OCI-LY7 (cell line): Measurements from ENCODE around the gene F2RL2. TPM values are rescaled to one million over a fixed set of nuclear protein-coding genes. Genes with fewer than 3 reads are reported as not detected.

ENCODE experiments used
- BruUV-seq: library from RNA; stranded (reverse); fragments of 400-500 nt; replicated peaks from 2 replicates; lab custom pipeline; 2021; lab: Mats Ljungman, UMichigan
- CTCF ChIA-PET: fragments of 300-600 bp; sonication (Branson Sonifier 250); formaldehyde crosslinking; loops from one replicate; lab custom pipeline; 2022; ENCODE audit warnings: antibody characterized with exemption; ENCODE audit not compliant: unreplicated experiment; lab: Charles Lee
- POLR2A ChIA-PET: fragments of 300-600 bp; sonication (Branson Sonifier 250); formaldehyde crosslinking; loops from one replicate; lab custom pipeline; 2022; ENCODE audit warnings: antibody characterized with exemption; lab: Charles Lee
- DNase-seq: peaks from one replicate; pipeline ENCODE4 v3.0.0-alpha.2; 2015; ENCODE audit warnings: low spot score
- H2AFZ ChIP-seq: fragments of 200-600 bp; sonication (generic), shearing (Covaris generic); 2 replicates; pipeline ENCODE4 v1.6.1; 2014; ENCODE audit warnings: mild to moderate bottlenecking, antibody characterized with exemption, low read length, moderate library complexity
- H3K27ac ChIP-seq: fragments of 200-600 bp; sonication (generic); 2 replicates; pipeline ENCODE4 v1.5.1; 2014; ENCODE audit warnings: mixed run types, low read depth, mild to moderate bottlenecking, moderate library complexity, low read length, inconsistent platforms; ENCODE audit not compliant: poor library complexity, severe bottlenecking
- H3K36me3 ChIP-seq: fragments of 200-600 bp; sonication (generic); 2 replicates; pipeline ENCODE4 v1.6.1; 2014; ENCODE audit warnings: mild to moderate bottlenecking, antibody characterized with exemption, low read length, moderate library complexity, mixed read lengths; ENCODE audit not compliant: insufficient read depth
- H3K4me1 ChIP-seq: fragments of 200-600 bp; sonication (generic); 2 replicates; pipeline ENCODE4 v1.5.1; 2014; ENCODE audit warnings: mild to moderate bottlenecking, low read length; ENCODE audit not compliant: insufficient read depth, poor library complexity, severe bottlenecking
- H3K4me2 ChIP-seq: fragments of 200-600 bp; sonication (generic); 2 replicates; pipeline ENCODE4 v1.6.1; 2014; ENCODE audit warnings: mild to moderate bottlenecking, low read length
- H3K4me3 ChIP-seq: fragments of 200-600 bp; sonication (generic); 2 replicates; pipeline ENCODE4 v1.5.1; 2014; ENCODE audit warnings: mild to moderate bottlenecking, low read depth, low read length; ENCODE audit not compliant: poor library complexity, severe bottlenecking
- H3K79me2 ChIP-seq: fragments of 200-600 bp; sonication (generic); 2 replicates; pipeline ENCODE4 v1.6.1; 2016; ENCODE audit warnings: low read depth, mild to moderate bottlenecking, low read length, moderate library complexity, mixed read lengths; ENCODE audit not compliant: insufficient read depth
- H3K9me2 ChIP-seq: fragments of 200-600 bp; sonication (generic); 2 replicates; pipeline ENCODE4 v1.6.1; 2016; ENCODE audit warnings: mild to moderate bottlenecking, low read length, mixed read lengths; ENCODE audit not compliant: insufficient read depth
- H3K9me3 ChIP-seq: fragments of 200-600 bp; sonication (generic); 2 replicates; pipeline ENCODE4 v1.6.1; 2014; ENCODE audit warnings: mild to moderate bottlenecking, mixed run types, low read length, mixed read lengths
- H4K20me1 ChIP-seq: fragments of 200-600 bp; sonication (generic); 2 replicates; pipeline ENCODE4 v1.6.1; 2014; ENCODE audit warnings: mild to moderate bottlenecking, antibody characterized with exemption, low read length, moderate library complexity, mixed read lengths; ENCODE audit not compliant: insufficient read depth
- CTCF ChIP-seq: fragments of 200-600 bp; sonication (generic); conservative IDR thresholded peaks from 2 replicates; pipeline ENCODE4 v1.5.1; 2014; ENCODE audit warnings: mild to moderate bottlenecking, antibody characterized with exemption, low read length, moderate library complexity, mixed read lengths
- EZH2phosphoT487 ChIP-seq: fragments of 200-600 bp; sonication (generic); IDR thresholded peaks from 2 replicates; pipeline ENCODE4 v1.6.1; 2018; ENCODE audit warnings: low read depth, borderline replicate concordance, mild to moderate bottlenecking, mixed run types, antibody characterized with exemption, low read length, moderate library complexity, mixed read lengths
- intact Hi-C: fragments of 100-400 bp; cut with micrococcal nuclease; formaldehyde crosslinking; loops from one replicate; pipeline ENCODE4 v1.10.0; 2022; ENCODE audit not compliant: unreplicated experiment
- total RNA-seq, 2 experiments: library from RNA; depleted of rRNA in 1 of 2; stranded (reverse); fragments of >200 nt in 1 of 2; shearing (Covaris generic) in 1 of 2; gene quantifications; 2 replicates each; pipeline ENCODE4 v1.2.3, GENCODE V29; 2014 to 2022

Gene F2RL2
- total RNA-seq, 2 experiments from 2014 or later = not detected

GRCh38 chr5:76602094-76602726 is 21.0 kb downstream of the F2RL2 start:
- peaks cover 17% of the 10 kb centered on the region for H3K4me1 ChIP-seq
- no peak overlapping the region for H2AFZ ChIP-seq
- BruUV-seq = no TSS peak
- H3K9me3 ChIP-seq = no peaks in the 10 kb centered on the region
- no peak overlapping the region for H3K4me2 ChIP-seq
- intact Hi-C loops = loop anchor here (10.0 kb wide), 1 partner anchor 413 kb away; no protein-coding TSS in a partner anchor
- ChIA-PET CTCF (interaction anchor here (0.6 kb wide), 1 partner anchor 172 kb away, joined by 3 read pairs; no protein-coding TSS in a partner anchor), POLR2A (no interaction called here)
- TF ChIP-seq CTCF (peak; percentile 53), EZH2phosphoT487 (no peak)
- no peak overlapping the region for H3K4me3 ChIP-seq
- H3K9me2 ChIP-seq = no peaks in the 10 kb centered on the region
- DNase-seq = no peak
- no peaks in the 10 kb centered on the region for H3K79me2 ChIP-seq
- no peaks in the 10 kb centered on the region for H4K20me1 ChIP-seq
- no peak overlapping the region for H3K27ac ChIP-seq
- peaks cover 64% of the 10 kb centered on the region for H3K36me3 ChIP-seq

- POLR2A ChIA-PET = no interaction called here
- no TSS peak for BruUV-seq
- DNase-seq = peak; percentile 73
- TF ChIP-seq CTCF = peak; percentile 89
- TF ChIP-seq EZH2phosphoT487 = no peak
- Histone ChIP-seq H3K4me3 (no peak overlapping the region), H4K20me1 (no peaks in the 10 kb centered on the region), H3K36me3 (peaks cover 67% of the 10 kb centered on the region), H3K4me2 (no peak overlapping the region), H3K9me3 (no peaks in the 10 kb centered on the region), H3K79me2 (no peaks in the 10 kb centered on the region), H2AFZ (no peak overlapping the region), H3K9me2 (no peaks in the 10 kb centered on the region), H3K27ac (no peak overlapping the region), H3K4me1 (peaks cover 10% of the 10 kb centered on the region)
- CTCF ChIA-PET = interaction anchor here (0.6 kb wide), 1 partner anchor 173 kb away, joined by 3 read pairs; no protein-coding TSS in a partner anchor
- intact Hi-C loops = loop anchor here (1.0 to 10.0 kb wide), 3 partner anchors 40 to 413 kb away; no protein-coding TSS in a partner anchor
Observed at GRCh38 chr5:76601470-76601869, 21.7 kb downstream of the F2RL2 start.

GRCh38 chr5:76600716-76601115 is 22.5 kb downstream of the F2RL2 start:
- H2AFZ ChIP-seq = no peak overlapping the region
- peaks cover 67% of the 10 kb centered on the region for H3K36me3 ChIP-seq
- H3K4me2 ChIP-seq = no peak overlapping the region
- H3K4me1 ChIP-seq = peaks cover 2% of the 10 kb centered on the region
- H3K4me3 ChIP-seq = no peak overlapping the region
- DNase-seq = no peak
- H3K27ac ChIP-seq = no peak overlapping the region
- TF ChIP-seq EZH2phosphoT487 (no peak), CTCF (no peak)
- H3K9me2 ChIP-seq = no peaks in the 10 kb centered on the region
- BruUV-seq = no TSS peak
- CTCF ChIA-PET = interaction anchor here (0.9 kb wide), 1 partner anchor 53 kb away, joined by 3 read pairs; no protein-coding TSS in a partner anchor
- intact Hi-C loops = loop anchor here (1.0 to 10.0 kb wide), 3 partner anchors 41 to 414 kb away; no protein-coding TSS in a partner anchor
- H4K20me1 ChIP-seq = no peaks in the 10 kb centered on the region
- no peaks in the 10 kb centered on the region for H3K79me2 ChIP-seq
- POLR2A ChIA-PET = interaction anchor here (1.4 kb wide), 1 partner anchor 8 kb away, joined by 5 read pairs; no protein-coding TSS in a partner anchor
- H3K9me3 ChIP-seq = no peaks in the 10 kb centered on the region
